GM23248 (cell line): ENCODE results near the gene CFAP92.

ENCODE experiments used
- EZH2 ChIP-seq: fragments of 200-600 bp; sonication (generic); IDR thresholded peaks from 2 replicates; pipeline ENCODE4 v1.6.1; 2018; ENCODE audit warnings: antibody characterized with exemption, mild to moderate bottlenecking; ENCODE audit not compliant: insufficient read depth, poor library complexity, severe bottlenecking
- EZH2phosphoT487 ChIP-seq: fragments of 200-600 bp; sonication (generic); IDR thresholded peaks from 2 replicates; pipeline ENCODE4 v1.6.1; 2018; ENCODE audit warnings: antibody characterized with exemption, moderate library complexity, mild to moderate bottlenecking, low read depth; ENCODE audit not compliant: insufficient read depth

DNA sequence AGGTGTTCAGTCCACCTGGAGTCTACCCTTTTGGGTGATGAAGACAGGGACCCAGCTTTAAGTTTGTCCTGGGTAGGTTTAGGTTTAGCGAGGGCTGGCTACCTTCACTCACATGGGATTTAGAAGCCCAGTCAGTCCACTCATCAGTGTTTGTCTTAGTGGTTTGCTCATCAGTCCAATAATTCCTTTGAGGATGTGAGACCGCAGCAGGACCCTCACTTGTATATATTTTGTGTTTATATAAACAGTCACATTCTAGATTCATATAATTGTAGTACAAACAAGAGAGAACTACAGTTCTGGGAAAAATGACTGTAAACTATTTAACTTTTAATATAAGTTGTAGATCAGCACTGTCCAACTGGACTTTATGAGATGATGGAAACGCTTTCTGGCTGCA is 25.4 kb upstream of the CFAP92 start:
- no peak for TF ChIP-seq EZH2
- TF ChIP-seq EZH2phosphoT487, result no peak
